K562 (cell line): ENCODE data around the gene C18orf32. TPM values are rescaled to one million over a fixed set of nuclear protein-coding genes. Genes with fewer than 3 reads are reported as not detected.

ENCODE experiments used
- BRD4 ChIP-seq: fragments of 200-600 bp; sonication (generic); IDR thresholded peaks from 2 replicates; pipeline ENCODE4 v1.6.1; 2017; ENCODE audit warnings: inconsistent platforms
- ELF2 ChIP-seq: fragments of 250-450 bp; sonication (Bioruptor Pico); IDR thresholded peaks from 2 replicates; pipeline ENCODE4 v1.5.0; 2021; ENCODE audit warnings: mild to moderate bottlenecking
- EZH2 ChIP-seq: IDR thresholded peaks from 2 replicates; pipeline ENCODE4 v1.6.1; 2012; ENCODE audit warnings: low read depth, mild to moderate bottlenecking, inconsistent platforms, low read length, borderline replicate concordance
- GMEB1 ChIP-seq: fragments of 250-450 bp; sonication (Bioruptor Pico); IDR thresholded peaks from 2 replicates; pipeline ENCODE4 v1.4.0; 2020; ENCODE audit warnings: mild to moderate bottlenecking
- KDM1A ChIP-seq, 2 experiments: fragments of 450-650 bp; IDR thresholded peaks; 2 replicates each; pipeline ENCODE4 v1.6.1; 2016; ENCODE audit warnings: mild to moderate bottlenecking in 2 of 2
- PREB ChIP-seq: sonication (generic); formaldehyde crosslinking; IDR thresholded peaks from 2 replicates; pipeline ENCODE4 v1.8.1; 2023; ENCODE audit warnings: mild to moderate bottlenecking, missing genetic modification reagents
- RBFOX2 ChIP-seq: fragments of 200-400 bp; formaldehyde crosslinking; IDR thresholded peaks from 2 replicates; pipeline ENCODE4 v1.6.1; 2017; ENCODE audit warnings: low read depth, mild to moderate bottlenecking, low read length, moderate library complexity
- SMARCA5 ChIP-seq: fragments of 450-650 bp; IDR thresholded peaks from 2 replicates; pipeline ENCODE4 v1.6.1; 2016
- SREBF1 ChIP-seq: fragments of 150-350 bp; IDR thresholded peaks from 2 replicates; pipeline ENCODE4 v1.6.1; 2014; ENCODE audit warnings: antibody characterized with exemption, low read depth, low read length, borderline replicate concordance
- TFAP4 ChIP-seq: sonication (generic); formaldehyde crosslinking; IDR thresholded peaks from 2 replicates; pipeline ENCODE4 v1.8.0; 2022; ENCODE audit warnings: missing genetic modification reagents, mild to moderate bottlenecking, moderate library complexity, borderline replicate concordance
- TSC22D4 ChIP-seq: fragments of 450-650 bp; IDR thresholded peaks from 2 replicates; pipeline ENCODE4 v1.6.1; 2016; ENCODE audit warnings: missing genetic modification characterization, missing biosample characterization, control low read depth
- ZHX1 ChIP-seq: fragments of 150-350 bp; conservative IDR thresholded peaks from 2 replicates; pipeline ENCODE4 v1.6.1; 2014; ENCODE audit warnings: low read length
- ZNF77 ChIP-seq: fragments of 250-450 bp; sonication (Bioruptor Pico); IDR thresholded peaks from 2 replicates; pipeline ENCODE4 v1.5.0; 2020
- polyA plus RNA-seq, 8 experiments: library from polyadenylated mRNA; depleted of rRNA in 4 of 8; stranded (reverse) in 5 of 8; unstranded in 3 of 8; fragments of >200 nt; fragmentation: Nextera tagmentation in 2 of 8; fragmentation: Illumina TruSeq in 1 of 8; extraction: Ambion mirVana in 2 of 8; extraction: Trizol in 1 of 8; gene quantifications; 2 replicates each; pipeline versions ENCODE4 v1.2.1 to v1.2.3, GENCODE V29; 2011 to 2014; ENCODE audit warnings: inconsistent platforms in 1 of 8, missing spikeins in 1 of 8
- total RNA-seq, 7 experiments: library from RNA; depleted of rRNA in 6 of 7; stranded (reverse); fragments of >200 nt in 6 of 7; fragmentation: Illumina TruSeq in 2 of 7; extraction: Trizol in 2 of 7; gene quantifications; 2 replicates each; pipeline versions ENCODE4 v1.2.1 to v1.2.3, GENCODE V29; 2011 to 2021; ENCODE audit warnings: low replicate concordance in 1 of 7
- TF ChIP-seq, protein P1 (sequence below): fragments of 250-450 bp; sonication (Bioruptor Pico); IDR thresholded peaks from 2 replicates; pipeline ENCODE4 v1.5.0; 2021; ENCODE audit warnings: mild to moderate bottlenecking, borderline replicate concordance
- TF ChIP-seq, protein P2 (sequence below): fragments of 250-450 bp; sonication (Bioruptor Pico); IDR thresholded peaks from 2 replicates; pipeline ENCODE4 v1.9.0; 2021; ENCODE audit warnings: mild to moderate bottlenecking
- TF ChIP-seq, protein P3 (sequence below), 2 experiments: fragments of 450-650 bp; conservative IDR thresholded peaks; 2 replicates each; pipeline ENCODE4 v1.6.1; 2017; ENCODE audit warnings: mild to moderate bottlenecking in 2 of 2, moderate library complexity in 2 of 2

Gene C18orf32
- total and polyA plus RNA-seq, 9 of the 15 experiments (the other 6 are each of a cell fraction or from before 2014, with no cell fraction given): 8.5 to 35.0 (median 20.4) TPM

DNA sequence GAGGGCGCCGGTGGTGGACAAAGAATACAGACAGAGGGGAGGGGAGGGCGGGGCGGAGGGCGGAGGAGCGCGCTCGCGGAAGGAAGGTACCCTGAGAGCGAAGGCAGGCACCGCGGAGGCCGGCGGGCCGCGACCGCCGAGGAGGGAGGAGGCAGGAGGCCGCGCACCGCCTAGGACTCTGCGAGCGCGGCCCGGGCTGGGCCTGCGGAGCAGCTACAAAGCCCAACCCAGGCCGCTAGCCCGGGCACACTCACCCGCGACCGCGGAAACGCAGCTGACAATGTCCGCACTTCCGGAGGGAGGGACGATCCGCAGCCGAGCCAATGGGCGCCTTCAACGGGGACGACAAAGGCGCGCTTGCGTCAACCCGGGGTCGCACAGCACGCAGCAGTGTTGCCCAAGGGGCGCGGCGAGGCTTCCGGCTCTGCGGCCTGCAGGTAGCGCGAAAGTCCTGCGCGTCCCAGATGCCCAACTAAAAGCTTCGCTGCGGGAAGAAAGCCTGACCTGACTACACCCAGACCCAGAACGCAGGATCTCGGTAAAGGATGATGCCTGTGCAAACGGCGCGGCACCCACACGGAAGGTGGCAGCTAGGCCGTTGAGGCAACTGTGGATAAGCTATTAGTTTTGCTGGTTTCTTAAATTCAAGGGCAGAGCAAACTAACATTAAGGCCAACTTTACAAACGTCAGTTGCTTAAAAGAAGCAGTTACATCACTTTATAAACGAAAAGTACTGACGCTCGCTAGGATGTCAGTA, at the start of gene C18orf32 (continued):
- TF ChIP-seq, protein P1, sequence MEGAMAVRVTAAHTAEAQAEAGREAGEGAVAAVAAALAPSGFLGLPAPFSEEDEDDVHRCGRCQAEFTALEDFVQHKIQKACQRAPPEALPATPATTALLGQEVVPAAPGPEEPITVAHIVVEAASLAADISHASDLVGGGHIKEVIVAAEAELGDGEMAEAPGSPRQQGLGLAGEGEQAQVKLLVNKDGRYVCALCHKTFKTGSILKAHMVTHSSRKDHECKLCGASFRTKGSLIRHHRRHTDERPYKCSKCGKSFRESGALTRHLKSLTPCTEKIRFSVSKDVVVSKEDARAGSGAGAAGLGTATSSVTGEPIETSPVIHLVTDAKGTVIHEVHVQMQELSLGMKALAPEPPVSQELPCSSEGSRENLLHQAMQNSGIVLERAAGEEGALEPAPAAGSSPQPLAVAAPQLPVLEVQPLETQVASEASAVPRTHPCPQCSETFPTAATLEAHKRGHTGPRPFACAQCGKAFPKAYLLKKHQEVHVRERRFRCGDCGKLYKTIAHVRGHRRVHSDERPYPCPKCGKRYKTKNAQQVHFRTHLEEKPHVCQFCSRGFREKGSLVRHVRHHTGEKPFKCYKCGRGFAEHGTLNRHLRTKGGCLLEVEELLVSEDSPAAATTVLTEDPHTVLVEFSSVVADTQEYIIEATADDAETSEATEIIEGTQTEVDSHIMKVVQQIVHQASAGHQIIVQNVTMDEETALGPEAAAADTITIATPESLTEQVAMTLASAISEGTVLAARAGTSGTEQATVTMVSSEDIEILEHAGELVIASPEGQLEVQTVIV (CRISPR knock-in tag): no peak
- no peak for TF ChIP-seq PREB (CRISPR knock-in tag)
- TF ChIP-seq KDM1A (IDR thresholded peaks at IDR 0.05): no peak
- TF ChIP-seq SREBF1: no peak
- TF ChIP-seq BRD4: no peak
- TF ChIP-seq, protein P2, sequence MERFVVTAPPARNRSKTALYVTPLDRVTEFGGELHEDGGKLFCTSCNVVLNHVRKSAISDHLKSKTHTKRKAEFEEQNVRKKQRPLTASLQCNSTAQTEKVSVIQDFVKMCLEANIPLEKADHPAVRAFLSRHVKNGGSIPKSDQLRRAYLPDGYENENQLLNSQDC: no peak
- no peak for TF ChIP-seq SMARCA5
- TF ChIP-seq ELF2 (CRISPR knock-in tag): peak; percentile 82
- no peak for TF ChIP-seq EZH2
- TF ChIP-seq TSC22D4 (tag): no peak
- no peak for TF ChIP-seq ZHX1
- peak; percentile 89 for TF ChIP-seq RBFOX2
- peak; percentile 56; the same call in 1 of the 2 replicates for TF ChIP-seq ZNF77 (CRISPR knock-in tag)
- TF ChIP-seq GMEB1: peak; percentile 95
- TF ChIP-seq, protein P3, sequence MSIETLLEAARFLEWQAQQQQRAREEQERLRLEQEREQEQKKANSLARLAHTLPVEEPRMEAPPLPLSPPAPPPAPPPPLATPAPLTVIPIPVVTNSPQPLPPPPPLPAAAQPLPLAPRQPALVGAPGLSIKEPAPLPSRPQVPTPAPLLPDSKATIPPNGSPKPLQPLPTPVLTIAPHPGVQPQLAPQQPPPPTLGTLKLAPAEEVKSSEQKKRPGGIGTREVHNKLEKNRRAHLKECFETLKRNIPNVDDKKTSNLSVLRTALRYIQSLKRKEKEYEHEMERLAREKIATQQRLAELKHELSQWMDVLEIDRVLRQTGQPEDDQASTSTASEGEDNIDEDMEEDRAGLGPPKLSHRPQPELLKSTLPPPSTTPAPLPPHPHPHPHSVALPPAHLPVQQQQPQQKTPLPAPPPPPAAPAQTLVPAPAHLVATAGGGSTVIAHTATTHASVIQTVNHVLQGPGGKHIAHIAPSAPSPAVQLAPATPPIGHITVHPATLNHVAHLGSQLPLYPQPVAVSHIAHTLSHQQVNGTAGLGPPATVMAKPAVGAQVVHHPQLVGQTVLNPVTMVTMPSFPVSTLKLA (conservative IDR thresholded peaks at IDR 0.05): peak; percentile 60 to 78; a peak in 2 of 4 replicates
- peak; percentile 98 for TF ChIP-seq TFAP4
